Esophagus squamous epithelium (tissue), 4 donors: ENCODE measurements around the gene BCAR1.
"Not testable (repeated sequence)": the region's sequence is repeated elsewhere in the genome, so short reads cannot be mapped to it uniquely, and the experiment has no call there.

ENCODE experiments used
- CTCF ChIP-seq, 6 experiments: fragments of 450-650 bp in 4 of 6; fragments of 200-600 bp in 2 of 6; sonication (generic) in 2 of 6; IDR thresholded peaks; one replicate each; pipeline ENCODE4 v1.5.1; 2016 to 2019; ENCODE audit warnings: antibody characterized with exemption in 6 of 6, mild to moderate bottlenecking in 4 of 6, moderate library complexity in 4 of 6
- POLR2A ChIP-seq, 4 donors: fragments of 450-650 bp; IDR thresholded peaks; one replicate each; pipeline ENCODE4 v1.6.1; 2017; ENCODE audit warnings: antibody characterized with exemption in 4 of 4, mild to moderate bottlenecking in 4 of 4, moderate library complexity in 3 of 4

GRCh38 chr16:75211286-75211685, 40.1 kb downstream of the BCAR1 start:
- TF ChIP-seq CTCF, POLR2A (IDR thresholded peaks at IDR 0.05): not testable (repeated sequence)
